HepG2 (cell line): ENCODE data around the gene NOP58. TPM values are rescaled to one million over a fixed set of nuclear protein-coding genes. Genes with fewer than 3 reads are reported as not detected.

Experiments used
- CBX5 ChIP-seq: sonication (generic); formaldehyde crosslinking; IDR thresholded peaks from 2 replicates; pipeline ENCODE4 v1.4.0; 2020; ENCODE audit warnings: missing genetic modification reagents, borderline replicate concordance
- HES4 ChIP-seq: sonication (generic); formaldehyde crosslinking; IDR thresholded peaks from 2 replicates; pipeline ENCODE4 v1.9.0; 2021; ENCODE audit warnings: mild to moderate bottlenecking, missing genetic modification reagents, borderline replicate concordance
- HMG20B ChIP-seq: conservative IDR thresholded peaks from 2 replicates; pipeline ENCODE4 v1.6.1; 2016; ENCODE audit warnings: missing genetic modification reagents, missing compliant biosample characterization
- HNRNPLL ChIP-seq: fragments of 200-400 bp; formaldehyde crosslinking; IDR thresholded peaks from 2 replicates; pipeline ENCODE4 v1.6.1; 2017; ENCODE audit warnings: mild to moderate bottlenecking, low read depth, low read length; ENCODE audit not compliant: poor library complexity, severe bottlenecking
- MBNL3 ChIP-seq: fragments of 250-450 bp; sonication (Bioruptor Pico); conservative IDR thresholded peaks from 2 replicates; pipeline ENCODE4 v1.8.0; 2022; ENCODE audit warnings: mild to moderate bottlenecking, inconsistent platforms
- NCOA5 ChIP-seq: sonication (generic); formaldehyde crosslinking; IDR thresholded peaks from 2 replicates; pipeline ENCODE4 v1.4.0; 2020; ENCODE audit warnings: missing genetic modification reagents
- NFATC3 ChIP-seq: sonication (generic); formaldehyde crosslinking; IDR thresholded peaks from 2 replicates; pipeline ENCODE4 v1.5.1; 2020; ENCODE audit warnings: mild to moderate bottlenecking, missing genetic modification reagents
- NFIB ChIP-seq: sonication (generic); formaldehyde crosslinking; IDR thresholded peaks from 2 replicates; pipeline ENCODE4 v1.9.0; 2021; ENCODE audit warnings: missing genetic modification reagents, mild to moderate bottlenecking, borderline replicate concordance
- NFKBIZ ChIP-seq: IDR thresholded peaks from 2 replicates; pipeline ENCODE4 v1.6.1; 2018; ENCODE audit warnings: missing genetic modification reagents, missing compliant biosample characterization
- NKX3-1 ChIP-seq: sonication (generic); formaldehyde crosslinking; IDR thresholded peaks from 2 replicates; pipeline ENCODE4 v1.5.0; 2020; ENCODE audit warnings: missing genetic modification reagents
- RNF2 ChIP-seq: fragments of 450-650 bp; conservative IDR thresholded peaks from 2 replicates; pipeline ENCODE4 v1.6.1; 2016; ENCODE audit warnings: low read depth
- SMC3 ChIP-seq: IDR thresholded peaks from 2 replicates; pipeline ENCODE4 v1.6.1; 2011; ENCODE audit warnings: low read length, improper control_type of control experiment
- ZNF318 ChIP-seq: sonication (generic); formaldehyde crosslinking; IDR thresholded peaks from 2 replicates; pipeline ENCODE4 v1.4.0; 2020; ENCODE audit warnings: mild to moderate bottlenecking, missing genetic modification reagents
- ZNF562 ChIP-seq: sonication (generic); formaldehyde crosslinking; IDR thresholded peaks from 2 replicates; pipeline ENCODE4 v1.8.0; 2022; ENCODE audit warnings: missing genetic modification reagents, borderline replicate concordance
- ZNF777 ChIP-seq: sonication (generic); formaldehyde crosslinking; IDR thresholded peaks from 2 replicates; pipeline ENCODE4 v1.4.0; 2020; ENCODE audit warnings: missing genetic modification reagents
- ZNF788 ChIP-seq: sonication (generic); formaldehyde crosslinking; IDR thresholded peaks from 2 replicates; pipeline ENCODE4 v1.5.0; 2020; ENCODE audit warnings: mild to moderate bottlenecking, missing genetic modification reagents, borderline replicate concordance
- polyA plus RNA-seq, 8 experiments: library from polyadenylated mRNA; depleted of rRNA in 3 of 8; stranded (reverse) in 7 of 8; unstranded in 1 of 8; fragments of >200 nt; fragmentation: Illumina TruSeq in 4 of 8; extraction: Trizol in 4 of 8; gene quantifications; 2 replicates each; pipeline versions ENCODE4 v1.2.1 to v1.2.3, GENCODE V29; 2011 to 2016; ENCODE audit warnings: low read depth in 4 of 8, missing spikeins in 1 of 8, mixed read lengths in 1 of 8; ENCODE audit not compliant: insufficient read depth in 1 of 8
- total RNA-seq, 5 experiments: library from RNA; depleted of rRNA; stranded (reverse); fragments of >200 nt; fragmentation: Illumina TruSeq; extraction: Trizol; gene quantifications; 2 replicates each; pipeline ENCODE4 v1.2.3, GENCODE V29; 2016; ENCODE audit warnings: low read depth in 1 of 5
- TF ChIP-seq, protein P1 (sequence below): IDR thresholded peaks from 2 replicates; pipeline ENCODE4 v1.6.1; 2012; ENCODE audit warnings: inconsistent platforms
- TF ChIP-seq, protein P2 (sequence below): sonication (generic); formaldehyde crosslinking; IDR thresholded peaks from 2 replicates; pipeline ENCODE4 v1.9.0; 2021; ENCODE audit warnings: missing genetic modification reagents, borderline replicate concordance
- TF ChIP-seq, protein P3 (sequence below): sonication (generic); formaldehyde crosslinking; IDR thresholded peaks from 2 replicates; pipeline ENCODE4 v1.4.0; 2020; ENCODE audit warnings: missing genetic modification reagents, low read depth, mild to moderate bottlenecking, borderline replicate concordance

Gene NOP58
- total and polyA plus RNA-seq, 2 of the 13 experiments (the other 11 are each of a cell fraction or from before 2014, with no cell fraction given), result 74.9 to 203 TPM

- TF ChIP-seq NFATC3 (CRISPR knock-in tag) (peak; percentile 96), SMC3 (0 out of 2 replicates have a peak, but pooled peaks have one; percentile 5), NKX3-1 (CRISPR knock-in tag) (peak; percentile 88; the same call in 1 of the 2 replicates), HNRNPLL (peak; percentile 80), ZNF788 (0 out of 2 replicates have a peak, but pooled peaks have one; percentile 37), ZNF318 (CRISPR knock-in tag) (no peak; the same call in 1 of the 2 replicates), NFIB (CRISPR knock-in tag) (no peak), ZNF562 (CRISPR knock-in tag) (no peak; the same call in 1 of the 2 replicates), HES4 (peak; percentile 94), MBNL3 (CRISPR knock-in tag) (no peak), RNF2 (peak; percentile 88; the same call in 1 of the 2 replicates), CBX5 (CRISPR knock-in tag) (peak; percentile 70; the same call in 1 of the 2 replicates), NFKBIZ (CRISPR knock-in tag) (peak; percentile 78; the same call in 1 of the 2 replicates), NCOA5 (CRISPR knock-in tag) (no peak), ZNF777 (CRISPR knock-in tag) (no peak; the same call in 1 of the 2 replicates), HMG20B (0 out of 2 replicates have a peak, but pooled peaks have one; percentile 55)
- TF ChIP-seq, protein P1, sequence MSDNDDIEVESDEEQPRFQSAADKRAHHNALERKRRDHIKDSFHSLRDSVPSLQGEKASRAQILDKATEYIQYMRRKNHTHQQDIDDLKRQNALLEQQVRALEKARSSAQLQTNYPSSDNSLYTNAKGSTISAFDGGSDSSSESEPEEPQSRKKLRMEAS, result peak; percentile 95
- TF ChIP-seq, protein P2, sequence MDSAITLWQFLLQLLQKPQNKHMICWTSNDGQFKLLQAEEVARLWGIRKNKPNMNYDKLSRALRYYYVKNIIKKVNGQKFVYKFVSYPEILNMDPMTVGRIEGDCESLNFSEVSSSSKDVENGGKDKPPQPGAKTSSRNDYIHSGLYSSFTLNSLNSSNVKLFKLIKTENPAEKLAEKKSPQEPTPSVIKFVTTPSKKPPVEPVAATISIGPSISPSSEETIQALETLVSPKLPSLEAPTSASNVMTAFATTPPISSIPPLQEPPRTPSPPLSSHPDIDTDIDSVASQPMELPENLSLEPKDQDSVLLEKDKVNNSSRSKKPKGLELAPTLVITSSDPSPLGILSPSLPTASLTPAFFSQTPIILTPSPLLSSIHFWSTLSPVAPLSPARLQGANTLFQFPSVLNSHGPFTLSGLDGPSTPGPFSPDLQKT (CRISPR knock-in tag), result no peak
- TF ChIP-seq, protein P3, sequence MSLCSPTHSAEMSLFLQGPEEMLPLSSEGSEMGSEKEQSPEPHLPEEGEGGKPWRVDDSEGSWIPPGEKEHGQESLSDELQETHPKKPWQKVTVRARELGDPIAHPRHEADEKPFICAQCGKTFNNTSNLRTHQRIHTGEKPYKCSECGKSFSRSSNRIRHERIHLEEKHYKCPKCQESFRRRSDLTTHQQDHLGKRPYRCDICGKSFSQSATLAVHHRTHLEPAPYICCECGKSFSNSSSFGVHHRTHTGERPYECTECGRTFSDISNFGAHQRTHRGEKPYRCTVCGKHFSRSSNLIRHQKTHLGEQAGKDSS, result peak; percentile 53; the same call in 1 of the 2 replicates
Measured at GRCh38 chr2:202265467-202266277, at the start of gene NOP58 (continued).
